GM10248 (cell line): ENCODE measurements around the gene CREBBP.
A peak's percentile ranks its signal among the peaks of the same experiment; 100 is the strongest.

Experiments
- CTCF ChIA-PET: fragments of 300-600 bp; sonication (Branson Sonifier 250); formaldehyde crosslinking; extraction: SDS; loops from one replicate; lab custom pipeline; 2021; ENCODE audit warnings: antibody characterized with exemption; lab: Yijun Ruan, JAX
- POLR2A ChIA-PET: fragments of 350-650 bp; sonication (Branson Sonifier 250); formaldehyde crosslinking; extraction: SDS; loops from one replicate; lab custom pipeline; 2020; ENCODE audit warnings: antibody characterized with exemption; lab: Yijun Ruan, JAX
- DNase-seq: peaks from one replicate; pipeline ENCODE4 v3.0.0; 2012; ENCODE audit errors: extremely low spot score
- TF ChIP-seq, protein P1 (sequence below): IDR thresholded peaks from 2 replicates; pipeline ENCODE4 v1.5.1; 2012; ENCODE audit warnings: mild to moderate bottlenecking, low read depth; ENCODE audit errors: extremely low read depth, missing control alignments, control extremely low read depth

CREBBP gene

DNA sequence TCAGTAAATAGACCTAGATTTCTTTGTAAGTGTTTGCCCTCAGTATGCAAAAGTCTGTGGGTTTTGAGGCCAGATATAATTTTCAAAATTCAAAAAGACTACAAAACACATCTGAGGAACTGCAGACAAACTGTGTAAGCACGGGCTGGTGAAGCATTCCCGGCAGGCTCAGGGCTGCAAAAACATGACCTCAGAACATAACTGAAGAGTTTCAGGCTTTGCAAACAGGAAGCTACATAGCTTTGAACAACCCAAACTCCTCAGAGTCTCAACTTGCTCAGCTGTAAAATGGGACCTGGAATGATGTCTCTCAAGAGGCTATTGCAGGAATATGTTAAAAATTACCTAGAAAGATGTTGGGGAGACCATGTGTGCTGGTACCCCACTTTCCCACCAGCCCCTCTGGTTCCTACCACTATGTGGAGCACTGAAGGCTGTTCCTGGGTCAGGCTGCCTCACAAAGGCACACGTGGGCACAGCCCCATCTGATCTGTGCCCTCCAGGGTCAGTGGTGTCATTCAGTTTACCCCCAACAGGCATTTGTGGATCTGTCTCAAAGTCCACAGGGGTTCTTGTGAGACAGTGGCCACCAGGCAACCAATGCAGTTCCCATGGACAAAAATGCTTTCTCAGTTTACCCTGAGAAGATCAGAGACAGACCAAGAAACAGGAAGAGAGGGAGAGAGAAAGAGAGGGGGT is 72.9 kb downstream of the CREBBP start:
- TF ChIP-seq, protein P1, sequence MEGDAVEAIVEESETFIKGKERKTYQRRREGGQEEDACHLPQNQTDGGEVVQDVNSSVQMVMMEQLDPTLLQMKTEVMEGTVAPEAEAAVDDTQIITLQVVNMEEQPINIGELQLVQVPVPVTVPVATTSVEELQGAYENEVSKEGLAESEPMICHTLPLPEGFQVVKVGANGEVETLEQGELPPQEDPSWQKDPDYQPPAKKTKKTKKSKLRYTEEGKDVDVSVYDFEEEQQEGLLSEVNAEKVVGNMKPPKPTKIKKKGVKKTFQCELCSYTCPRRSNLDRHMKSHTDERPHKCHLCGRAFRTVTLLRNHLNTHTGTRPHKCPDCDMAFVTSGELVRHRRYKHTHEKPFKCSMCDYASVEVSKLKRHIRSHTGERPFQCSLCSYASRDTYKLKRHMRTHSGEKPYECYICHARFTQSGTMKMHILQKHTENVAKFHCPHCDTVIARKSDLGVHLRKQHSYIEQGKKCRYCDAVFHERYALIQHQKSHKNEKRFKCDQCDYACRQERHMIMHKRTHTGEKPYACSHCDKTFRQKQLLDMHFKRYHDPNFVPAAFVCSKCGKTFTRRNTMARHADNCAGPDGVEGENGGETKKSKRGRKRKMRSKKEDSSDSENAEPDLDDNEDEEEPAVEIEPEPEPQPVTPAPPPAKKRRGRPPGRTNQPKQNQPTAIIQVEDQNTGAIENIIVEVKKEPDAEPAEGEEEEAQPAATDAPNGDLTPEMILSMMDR = no peak

DNA sequence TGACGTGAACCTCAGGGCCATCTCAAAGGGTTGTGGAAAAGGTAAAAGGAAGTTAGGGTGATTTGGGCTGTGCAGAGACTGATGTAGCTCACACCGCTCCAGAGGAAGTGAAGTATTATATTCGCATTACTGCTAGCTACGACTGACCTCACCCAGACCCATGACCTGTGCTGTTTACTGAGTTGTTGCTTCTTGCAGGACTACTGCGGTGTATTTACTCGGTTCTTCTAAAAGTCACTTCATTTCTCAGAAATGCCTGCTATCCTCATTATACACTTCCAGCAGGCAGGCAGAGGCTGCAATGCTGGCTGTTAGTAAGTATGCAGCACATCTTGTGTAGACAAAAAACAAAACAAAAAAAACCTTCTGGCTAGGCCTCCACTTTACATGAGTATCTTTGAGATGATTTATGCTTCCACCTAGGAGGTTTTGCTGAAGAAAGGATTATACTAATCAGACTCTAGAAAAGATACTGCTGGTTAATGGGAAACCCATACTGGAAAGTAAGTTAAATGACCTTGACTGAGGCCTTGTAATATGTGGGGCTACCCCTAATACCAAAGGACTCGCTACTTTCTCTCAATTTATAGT is 76.0 kb downstream of the CREBBP start:
- CTCF ChIA-PET = no interaction called here
- POLR2A ChIA-PET = no interaction called here
- TF ChIP-seq, protein P1 = no peak
- no peak for DNase-seq

More for the DNA sequence above, 72.9 kb downstream of the CREBBP start:
- ChIA-PET POLR2A (interaction anchor here (0.5 kb wide), 1 partner anchor 611 kb away, joined by 9 read pairs; no protein-coding TSS in a partner anchor), CTCF (no interaction called here)
- peak; percentile 48 for DNase-seq

DNA sequence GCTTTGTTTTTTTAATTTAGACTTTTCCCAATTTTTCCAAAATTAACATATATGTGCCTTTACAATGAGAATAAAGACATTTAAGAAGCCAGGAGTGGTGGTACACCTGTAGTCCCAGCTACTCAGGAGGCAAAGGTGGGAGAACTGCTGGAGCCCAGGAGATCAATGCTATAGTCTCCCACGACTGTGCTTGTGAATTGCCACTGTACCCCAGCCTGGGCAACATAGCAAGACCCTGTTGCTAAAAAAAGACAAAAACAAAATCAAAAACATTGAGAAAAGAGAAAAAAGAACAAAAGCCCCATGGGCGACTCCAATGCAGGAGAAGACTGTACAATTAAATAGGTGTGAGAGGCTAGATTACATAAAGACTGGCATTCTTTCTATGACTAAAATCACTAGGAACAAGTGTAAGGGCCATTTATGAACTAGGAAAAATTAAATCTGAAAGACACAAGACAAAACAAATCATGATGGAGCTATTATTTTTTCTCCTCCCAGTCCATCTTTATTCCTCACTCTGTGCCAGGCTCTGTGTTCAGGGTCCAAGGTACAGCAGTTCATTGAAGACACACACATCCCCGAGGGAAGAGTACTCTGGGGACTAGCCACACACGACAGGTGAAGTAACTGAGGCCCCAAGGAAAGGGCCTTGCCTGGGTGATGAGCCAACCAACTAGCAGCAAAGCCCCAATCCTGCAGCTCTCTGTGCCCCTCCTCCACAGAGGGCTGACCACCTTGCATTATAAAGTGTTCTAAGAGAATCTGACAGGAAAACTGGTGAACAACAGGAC is 79.8 kb downstream of the CREBBP start:
- TF ChIP-seq, protein P1 = no peak
- POLR2A ChIA-PET = no interaction called here
- no peak for DNase-seq
- CTCF ChIA-PET = interaction anchor here (1.0 kb wide), 1 partner anchor 28 kb away, joined by 3 read pairs; no protein-coding TSS in a partner anchor

DNA sequence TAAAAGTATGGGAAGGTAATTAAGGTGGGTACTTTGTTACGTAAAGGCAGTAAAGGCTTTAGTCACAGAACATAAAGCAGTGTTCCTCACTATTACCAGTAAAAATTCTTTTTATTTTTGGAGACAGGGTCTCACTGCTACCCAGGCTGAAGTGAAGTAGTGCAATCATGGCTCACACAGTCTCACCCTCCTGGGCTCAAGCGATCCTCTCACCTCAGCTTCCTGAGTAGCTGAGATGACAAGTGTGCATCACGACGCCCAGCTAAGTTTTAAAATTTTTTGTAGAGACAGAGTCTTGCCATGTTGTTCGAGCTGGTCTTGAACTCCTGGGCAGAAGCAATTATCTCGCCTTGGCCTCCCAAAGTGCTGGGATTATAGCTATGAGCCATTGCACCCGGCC is 80.5 kb downstream of the CREBBP start:
- TF ChIP-seq, protein P1 = no peak
- DNase-seq = no peak
- ChIA-PET CTCF (no interaction called here), POLR2A (no interaction called here)

DNA sequence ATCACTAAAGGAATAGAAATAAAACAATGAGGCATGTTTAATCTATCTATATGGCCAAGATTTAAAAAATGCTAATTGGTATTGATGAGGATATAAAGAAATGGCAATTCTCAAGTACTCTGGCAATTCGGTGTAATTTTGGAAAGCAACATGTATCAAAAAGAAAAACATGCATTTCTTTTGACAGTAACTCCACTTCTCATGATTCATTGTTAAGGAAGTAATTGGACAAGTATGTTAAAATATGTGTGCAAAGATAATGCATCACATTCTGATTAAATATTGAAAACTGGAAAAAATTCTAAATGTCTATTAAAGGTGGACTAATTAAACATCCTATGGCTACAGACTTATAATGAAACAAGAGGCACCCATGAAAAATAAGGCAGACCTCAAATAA is 81.2 kb downstream of the CREBBP start:
- DNase-seq = no peak
- TF ChIP-seq, protein P1 = no peak
- POLR2A ChIA-PET = no interaction called here
- CTCF ChIA-PET = no interaction called here

DNA sequence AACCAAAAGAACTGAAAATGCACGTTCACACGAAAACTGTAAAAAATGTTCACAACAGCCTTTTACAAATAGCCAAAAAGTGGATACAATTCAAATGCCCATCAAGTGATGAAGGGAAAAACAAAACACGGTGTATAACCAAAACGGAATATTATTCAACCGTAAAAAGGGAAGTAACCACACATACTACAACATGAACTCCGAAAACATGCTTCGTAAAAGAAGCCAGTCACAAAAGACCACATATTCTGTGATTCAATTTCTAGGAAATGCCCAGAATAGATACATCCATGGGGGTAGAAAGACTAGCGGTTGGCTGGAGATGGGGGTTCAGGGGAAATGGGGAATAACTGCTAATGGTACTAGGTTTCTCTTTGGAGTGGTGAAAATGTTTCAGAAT is 81.7 kb downstream of the CREBBP start:
- CTCF ChIA-PET = no interaction called here
- no peak for DNase-seq
- POLR2A ChIA-PET = no interaction called here
- TF ChIP-seq, protein P1 = no peak
